Activated CD4-positive, alpha-beta T cell treated with anti-CD3 and anti-CD28 coated beads, Interleukin-2, amount 10 ng/mL, durations not matched to agents 24 days and 14 days (primary cell): ENCODE results near the gene ZER1. TPM values are rescaled to one million over a fixed set of nuclear protein-coding genes. Genes with fewer than 3 reads are reported as not detected.
"Not testable (repeated sequence)": the region's sequence is repeated elsewhere in the genome, so short reads cannot be mapped to it uniquely, and the experiment has no call there.

Experiments
- DNase-seq: peaks from one replicate; pipeline ENCODE4 v3.0.0; 2022
- H3K27ac Mint-ChIP-seq: one replicate; pipeline ENCODE4 v1.8.0; 2022; ENCODE audit warnings: mild to moderate bottlenecking, mixed read lengths
- H3K27me3 Mint-ChIP-seq: one replicate; pipeline ENCODE4 v1.8.0; 2022; ENCODE audit warnings: mixed read lengths
- H3K36me3 Mint-ChIP-seq: one replicate; pipeline ENCODE4 v1.8.0; 2022; ENCODE audit warnings: low read depth, mild to moderate bottlenecking, mixed read lengths
- H3K4me1 Mint-ChIP-seq: one replicate; pipeline ENCODE4 v1.8.0; 2021; ENCODE audit warnings: mixed read lengths
- H3K4me3 Mint-ChIP-seq: one replicate; pipeline ENCODE4 v1.8.0; 2022; ENCODE audit warnings: mild to moderate bottlenecking, moderate library complexity, mixed read lengths
- H3K9me3 Mint-ChIP-seq: one replicate; pipeline ENCODE4 v1.8.0; 2021; ENCODE audit warnings: mixed read lengths
- intact Hi-C: fragments of 100-400 bp; cut with micrococcal nuclease; formaldehyde crosslinking; loops from one replicate; pipeline ENCODE4 v1.15.1; 2023
- total RNA-seq: library from RNA; stranded (reverse); gene quantifications from 2 replicates; pipeline ENCODE4 v1.2.3, GENCODE V29; 2022

Gene ZER1
- total RNA-seq, 1 donor from 2014 or later = 12.3 TPM

- intact Hi-C loops = no loop called here
- peaks cover 18% of the 10 kb centered on the region for H3K4me1 Mint-ChIP-seq
- DNase-seq = no peak
- no peaks in the 10 kb centered on the region for H3K9me3 Mint-ChIP-seq
- peaks cover 46% of the 10 kb centered on the region for H3K36me3 Mint-ChIP-seq
- H3K4me3 Mint-ChIP-seq = no peak overlapping the region
- H3K27ac Mint-ChIP-seq = no peak overlapping the region
- no peaks in the 10 kb centered on the region for H3K27me3 Mint-ChIP-seq
Observed at GRCh38 chr9:128696923-128697707, 74.6 kb downstream of the ZER1 start.

GRCh38 chr9:128694344-128694743 lies 77.4 kb downstream of the ZER1 start:
- intact Hi-C loops = no loop called here
- no peaks in the 10 kb centered on the region for H3K27me3 Mint-ChIP-seq
- H3K36me3 Mint-ChIP-seq = peaks cover 64% of the 10 kb centered on the region
- H3K27ac Mint-ChIP-seq = no peak overlapping the region
- H3K4me1 Mint-ChIP-seq = peaks cover 22% of the 10 kb centered on the region
- no peaks in the 10 kb centered on the region for H3K9me3 Mint-ChIP-seq
- no peak overlapping the region for H3K4me3 Mint-ChIP-seq
- no peak for DNase-seq

GRCh38 chr9:128693738-128694137 lies 78.0 kb downstream of the ZER1 start:
- peaks cover 22% of the 10 kb centered on the region for H3K4me1 Mint-ChIP-seq
- DNase-seq, H3K27me3 Mint-ChIP-seq, H3K9me3 Mint-ChIP-seq, intact Hi-C loops, H3K4me3 Mint-ChIP-seq: not testable (repeated sequence)
- peaks cover 64% of the 10 kb centered on the region for H3K36me3 Mint-ChIP-seq
- H3K27ac Mint-ChIP-seq = peak overlapping the region; percentile 17

GRCh38 chr9:128690684-128691034 lies 81.1 kb downstream of the ZER1 start:
- H3K9me3 Mint-ChIP-seq = no peaks in the 10 kb centered on the region
- H3K27me3 Mint-ChIP-seq = no peaks in the 10 kb centered on the region

GRCh38 chr9:128689820-128690683 lies 81.7 kb downstream of the ZER1 start:
- no peaks in the 10 kb centered on the region for H3K27me3 Mint-ChIP-seq
- peak; percentile 84 for DNase-seq
- H3K27ac Mint-ChIP-seq = peak overlapping the region; percentile 97
- no peaks in the 10 kb centered on the region for H3K9me3 Mint-ChIP-seq
- H3K4me1 Mint-ChIP-seq = peaks cover 49% of the 10 kb centered on the region
- H3K36me3 Mint-ChIP-seq = peaks cover 42% of the 10 kb centered on the region
- intact Hi-C loops = loop anchor here (1.0 to 5.0 kb wide), 3 partner anchors 34 to 257 kb away; partner anchors contain the start of genes DOLK, NUP188, ZDHHC12 and ZER1
- peak overlapping the region; percentile 96 for H3K4me3 Mint-ChIP-seq

More at GRCh38 chr9:128690684-128691034, 81.1 kb downstream of the ZER1 start:
- Mint-ChIP-seq H3K4me3 (peak overlapping the region; percentile 96), H3K4me1 (peaks cover 43% of the 10 kb centered on the region), H3K27ac (peak overlapping the region; percentile 97), H3K36me3 (peaks cover 46% of the 10 kb centered on the region)
- no peak for DNase-seq
- intact Hi-C loops = no loop called here

- intact Hi-C loops = loop anchor here (1.0 to 5.0 kb wide), 3 partner anchors 35 to 258 kb away; partner anchors contain the start of genes DOLK, NUP188, ZDHHC12 and ZER1
- DNase-seq = no peak
- Mint-ChIP-seq H3K4me1 (peaks cover 56% of the 10 kb centered on the region), H3K36me3 (peaks cover 39% of the 10 kb centered on the region), H3K27ac (peak overlapping the region; percentile 63), H3K4me3 (peak overlapping the region; percentile 47), H3K9me3 (no peaks in the 10 kb centered on the region), H3K27me3 (no peaks in the 10 kb centered on the region)
Observed at GRCh38 chr9:128689293-128689774, 82.4 kb downstream of the ZER1 start.

- Mint-ChIP-seq H3K4me1 (peaks cover 57% of the 10 kb centered on the region), H3K27me3 (no peaks in the 10 kb centered on the region), H3K9me3 (no peaks in the 10 kb centered on the region), H3K36me3 (peaks cover 39% of the 10 kb centered on the region), H3K4me3 (peak within 1 kb of the TSS; percentile 78), H3K27ac (peak within 1 kb of the TSS; percentile 93)
- peak; percentile 98 for DNase-seq
- intact Hi-C loops = loop anchor here (1.0 to 5.0 kb wide), 3 partner anchors 36 to 259 kb away; partner anchors contain the start of genes DOLK, NUP188, ZDHHC12 and ZER1
Observed at GRCh38 chr9:128688501-128689292, 83.0 kb downstream of the ZER1 start, which contains the start of gene SET. Gene SET (plus strand): TSS chr9:128689222. CDS start chr9:128689583, 361 bp downstream.

GRCh38 chr9:128687453-128687852 lies 84.3 kb downstream of the ZER1 start:
- no peaks in the 10 kb centered on the region for H3K9me3 Mint-ChIP-seq
- H3K27ac Mint-ChIP-seq = peak overlapping the region; percentile 65
- H3K36me3 Mint-ChIP-seq = peaks cover 28% of the 10 kb centered on the region
- H3K27me3 Mint-ChIP-seq = no peaks in the 10 kb centered on the region
- intact Hi-C loops = loop anchor here (5.0 kb wide), 2 partner anchors 85 to 260 kb away; partner anchors contain the start of genes DOLK, NUP188 and ZER1
- peak overlapping the region; percentile 40 for H3K4me3 Mint-ChIP-seq
- peaks cover 55% of the 10 kb centered on the region for H3K4me1 Mint-ChIP-seq
- DNase-seq = no peak

- Mint-ChIP-seq H3K27me3 (no peaks in the 10 kb centered on the region), H3K9me3 (no peaks in the 10 kb centered on the region), H3K36me3 (peaks cover 15% of the 10 kb centered on the region), H3K4me3 (peak overlapping the region; percentile 95), H3K27ac (peak overlapping the region; percentile 96), H3K4me1 (peaks cover 44% of the 10 kb centered on the region)
- intact Hi-C loops = loop anchor here (2.0 to 5.0 kb wide), 3 partner anchors 17 to 261 kb away; partner anchors contain the start of genes DOLK, NUP188, PKN3 and ZER1
- peak; percentile 84 for DNase-seq
Observed at GRCh38 chr9:128685636-128686489, 85.9 kb downstream of the ZER1 start.

GRCh38 chr9:128684325-128685199 lies 87.2 kb downstream of the ZER1 start:
- peak; percentile 94 for DNase-seq
- Mint-ChIP-seq H3K27ac (peak overlapping the region; percentile 96), H3K4me1 (peaks cover 42% of the 10 kb centered on the region), H3K9me3 (no peaks in the 10 kb centered on the region), H3K27me3 (no peaks in the 10 kb centered on the region), H3K4me3 (peak overlapping the region; percentile 95), H3K36me3 (peaks cover 9% of the 10 kb centered on the region)
- intact Hi-C loops = loop anchor here (1.0 to 5.0 kb wide), 6 partner anchors 18 to 263 kb away; partner anchors contain the start of genes DOLK, DYNC2I2, NUP188 and PKN3

GRCh38 chr9:128684065-128684324 lies 87.7 kb downstream of the ZER1 start:
- H3K27ac Mint-ChIP-seq = peak overlapping the region; percentile 96
- peaks cover 42% of the 10 kb centered on the region for H3K4me1 Mint-ChIP-seq
- H3K27me3 Mint-ChIP-seq = no peaks in the 10 kb centered on the region
- H3K36me3 Mint-ChIP-seq = peaks cover 9% of the 10 kb centered on the region
- no peaks in the 10 kb centered on the region for H3K9me3 Mint-ChIP-seq
- no peak for DNase-seq
- intact Hi-C loops = loop anchor here (1.0 to 2.0 kb wide), 4 partner anchors 19 to 132 kb away; partner anchors contain the start of genes DYNC2I2, PKN3, SPTAN1 and ZDHHC12
- H3K4me3 Mint-ChIP-seq = peak overlapping the region; percentile 95
